D721Med (cell line): ENCODE data around the gene IGF1R.
A peak's percentile ranks its signal among the peaks of the same experiment; 100 is the strongest.

ENCODE experiments used
- DNase-seq: peaks from one replicate; pipeline ENCODE4 v3.0.0; 2011; ENCODE audit warnings: low spot score; ENCODE audit not compliant: insufficient read length
- FAIRE-seq: peaks from 2 replicates; lab custom pipeline; 2011; peaks lifted over from hg19 to GRCh38; lab: Jason Lieb, UNC
- CTCF ChIP-seq: IDR thresholded peaks from 2 replicates; pipeline ENCODE4 v1.5.1; 2012; ENCODE audit warnings: mild to moderate bottlenecking, control low read depth; ENCODE audit not compliant: insufficient read depth; ENCODE audit errors: missing control alignments

The IGF1R gene

DNA sequence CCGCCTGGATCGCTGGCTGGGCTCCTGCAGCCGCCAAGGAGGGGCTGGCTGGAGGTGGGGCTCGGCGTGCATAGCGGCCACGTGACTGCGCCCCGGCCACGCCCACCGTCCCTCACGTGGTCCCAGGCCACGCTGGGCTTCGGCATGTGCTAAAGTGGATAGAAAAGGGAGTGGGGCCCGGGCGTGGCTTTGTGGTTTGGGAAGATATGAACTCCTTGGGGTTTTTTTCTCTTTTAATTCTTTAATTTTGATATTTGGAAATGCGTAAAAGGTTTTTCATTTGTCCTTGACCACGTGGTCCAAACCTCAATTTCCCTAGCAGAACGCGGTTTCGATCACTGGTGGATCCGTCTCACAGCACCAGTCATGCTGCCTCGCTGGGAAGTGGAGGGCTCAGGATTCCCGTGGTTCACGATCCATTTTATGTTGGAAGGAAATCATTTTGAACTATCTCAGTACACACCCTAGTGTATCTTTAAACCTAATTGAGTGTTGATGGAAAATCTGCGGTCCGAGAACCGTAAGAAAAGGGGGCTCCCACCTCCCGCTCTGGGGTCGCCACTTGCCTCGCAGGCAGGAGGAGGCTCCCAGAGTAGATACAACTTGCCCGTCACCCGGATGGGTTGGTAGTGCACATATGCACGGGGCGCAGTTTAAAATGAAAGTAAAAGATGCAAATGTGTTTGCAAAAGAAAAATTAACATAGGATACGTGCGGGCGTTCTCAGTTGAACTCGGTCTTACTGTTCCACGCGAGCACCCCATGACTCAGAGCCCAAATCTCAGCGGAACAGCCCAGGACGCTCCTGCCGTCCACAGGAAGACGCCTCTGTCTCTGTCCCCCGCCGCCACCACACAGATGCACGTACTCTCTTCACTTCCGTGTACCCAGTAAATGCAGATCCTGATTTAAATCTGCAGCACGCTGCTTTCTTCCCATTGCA is 217.3 kb downstream of the IGF1R start:
- DNase-seq (no peak), FAIRE-seq (no peak)
- TF ChIP-seq CTCF = no peak

- TF ChIP-seq CTCF = no peak
- no peak for FAIRE-seq
- DNase-seq = no peak
Observed at GRCh38 chr15:98866511-98866910, 218.2 kb downstream of the IGF1R start.

DNA sequence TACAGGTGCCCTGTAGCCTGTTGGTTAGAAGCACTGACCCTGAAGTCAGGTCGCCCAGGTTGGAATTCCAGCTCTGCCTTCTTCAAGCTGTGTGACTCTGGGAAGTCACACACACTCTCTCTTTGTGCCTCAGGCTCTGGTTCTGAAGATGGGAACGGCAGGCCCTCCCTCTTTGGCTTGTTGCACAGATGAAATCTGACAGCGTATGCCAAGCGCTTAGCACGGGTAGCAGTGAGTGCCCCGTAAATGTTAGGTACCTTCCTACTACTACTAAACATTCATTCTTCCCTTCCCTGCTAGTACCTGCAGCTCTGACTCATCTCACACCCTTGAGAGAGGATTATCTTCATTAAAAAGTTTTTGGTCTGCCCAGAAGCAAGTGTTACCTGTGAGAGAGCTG is 220.2 kb downstream of the IGF1R start:
- TF ChIP-seq CTCF = no peak
- DNase-seq (no peak), FAIRE-seq (no peak)

DNA sequence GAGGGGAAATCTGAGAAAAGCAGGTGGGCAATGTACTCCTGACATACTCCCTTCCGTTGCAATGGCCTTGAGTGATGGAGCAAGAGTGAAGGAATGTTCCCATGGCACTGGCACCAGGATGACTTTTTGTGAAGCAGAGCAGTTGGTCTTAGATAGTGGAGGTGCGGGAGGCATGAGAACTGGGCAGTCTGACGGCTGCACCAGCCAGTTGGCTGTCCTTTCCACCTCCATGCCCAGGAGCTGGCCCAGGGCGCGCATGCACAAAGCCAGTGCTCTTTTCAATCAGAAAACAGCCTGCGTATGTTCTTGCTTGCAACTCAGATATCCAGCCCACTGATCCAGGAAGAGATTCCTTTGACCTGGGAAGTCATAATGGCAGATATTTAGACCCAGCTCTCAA is 222.4 kb downstream of the IGF1R start:
- FAIRE-seq (no peak), DNase-seq (no peak)
- no peak for TF ChIP-seq CTCF

DNA sequence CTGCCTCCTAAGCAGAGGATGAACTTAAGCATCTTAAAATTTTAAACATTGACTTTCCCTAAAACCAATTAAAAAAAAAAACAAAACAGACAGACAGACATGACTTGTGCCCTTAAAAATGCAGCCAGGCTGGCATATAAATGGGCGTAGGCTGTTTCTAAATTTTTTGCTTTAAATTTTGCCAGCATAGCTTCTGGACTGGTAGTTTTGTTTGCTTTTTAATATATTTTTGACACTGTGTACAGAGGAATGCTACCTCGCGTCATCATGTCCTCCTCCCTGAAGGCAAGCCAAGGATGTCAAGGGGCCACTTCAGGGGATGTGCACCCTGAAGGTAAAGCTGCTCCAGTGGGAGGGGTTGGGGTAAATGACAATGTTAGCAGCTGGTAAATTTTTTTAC is 224.4 kb downstream of the IGF1R start:
- FAIRE-seq = no peak
- no peak for DNase-seq
- TF ChIP-seq CTCF = no peak

GRCh38 chr15:98873441-98874218 is 225.3 kb downstream of the IGF1R start:
- peak; percentile 20 for TF ChIP-seq CTCF
- FAIRE-seq (no peak), DNase-seq (no peak)

DNA sequence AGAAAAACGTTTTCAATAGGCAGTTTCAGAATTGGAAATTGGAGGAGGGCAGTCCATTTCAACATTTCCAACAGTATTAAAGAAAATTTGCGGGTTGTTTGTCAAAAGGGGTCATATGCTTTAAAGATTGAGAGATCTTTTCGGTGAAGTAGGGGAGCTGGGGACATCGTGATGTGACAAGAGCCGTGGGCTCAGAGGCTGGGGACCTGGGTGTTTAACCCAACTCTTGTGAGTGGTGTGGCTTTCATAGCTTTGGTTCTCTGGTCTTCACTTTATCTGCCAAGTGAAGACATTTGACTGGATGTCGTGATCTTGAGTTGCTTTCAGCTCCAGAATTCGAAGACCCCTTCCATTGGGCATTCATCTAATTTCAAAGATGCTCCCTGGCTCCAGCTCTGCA is 226.0 kb downstream of the IGF1R start:
- FAIRE-seq (no peak), DNase-seq (no peak)
- TF ChIP-seq CTCF = no peak
